WI38 (cell line): ENCODE measurements around the gene THSD4.
A peak's percentile ranks its signal among the peaks of the same experiment; 100 is the strongest.

ENCODE experiments used
- H3K4me3 ChIP-seq: 2 replicates; pipeline ENCODE4 v1.5.1; 2011; ENCODE audit warnings: low read depth, mild to moderate bottlenecking, control low read depth, low read length
- TF ChIP-seq, protein P1 (sequence below): IDR thresholded peaks from 2 replicates; pipeline ENCODE4 v1.5.1; 2012; ENCODE audit warnings: low read depth, mild to moderate bottlenecking, control low read depth, low read length

THSD4 gene

DNA sequence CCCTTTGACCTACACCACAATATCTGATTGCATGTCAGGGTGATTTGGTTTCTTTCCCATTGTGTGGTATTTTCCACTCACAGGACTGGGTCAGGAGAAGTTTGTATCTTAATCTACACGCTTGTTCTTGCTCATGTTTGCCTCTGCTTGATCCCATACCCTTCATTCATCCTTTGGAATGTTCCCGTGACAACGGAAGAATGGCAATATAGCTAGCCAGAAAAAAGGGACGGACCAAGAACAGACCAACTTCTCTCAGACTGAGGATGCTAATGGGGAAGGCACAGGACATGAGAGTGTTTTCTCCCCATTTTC, 7.8 kb upstream of the THSD4 start:
- H3K4me3 ChIP-seq: no peak overlapping the region
- TF ChIP-seq, protein P1, sequence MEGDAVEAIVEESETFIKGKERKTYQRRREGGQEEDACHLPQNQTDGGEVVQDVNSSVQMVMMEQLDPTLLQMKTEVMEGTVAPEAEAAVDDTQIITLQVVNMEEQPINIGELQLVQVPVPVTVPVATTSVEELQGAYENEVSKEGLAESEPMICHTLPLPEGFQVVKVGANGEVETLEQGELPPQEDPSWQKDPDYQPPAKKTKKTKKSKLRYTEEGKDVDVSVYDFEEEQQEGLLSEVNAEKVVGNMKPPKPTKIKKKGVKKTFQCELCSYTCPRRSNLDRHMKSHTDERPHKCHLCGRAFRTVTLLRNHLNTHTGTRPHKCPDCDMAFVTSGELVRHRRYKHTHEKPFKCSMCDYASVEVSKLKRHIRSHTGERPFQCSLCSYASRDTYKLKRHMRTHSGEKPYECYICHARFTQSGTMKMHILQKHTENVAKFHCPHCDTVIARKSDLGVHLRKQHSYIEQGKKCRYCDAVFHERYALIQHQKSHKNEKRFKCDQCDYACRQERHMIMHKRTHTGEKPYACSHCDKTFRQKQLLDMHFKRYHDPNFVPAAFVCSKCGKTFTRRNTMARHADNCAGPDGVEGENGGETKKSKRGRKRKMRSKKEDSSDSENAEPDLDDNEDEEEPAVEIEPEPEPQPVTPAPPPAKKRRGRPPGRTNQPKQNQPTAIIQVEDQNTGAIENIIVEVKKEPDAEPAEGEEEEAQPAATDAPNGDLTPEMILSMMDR: no peak

DNA sequence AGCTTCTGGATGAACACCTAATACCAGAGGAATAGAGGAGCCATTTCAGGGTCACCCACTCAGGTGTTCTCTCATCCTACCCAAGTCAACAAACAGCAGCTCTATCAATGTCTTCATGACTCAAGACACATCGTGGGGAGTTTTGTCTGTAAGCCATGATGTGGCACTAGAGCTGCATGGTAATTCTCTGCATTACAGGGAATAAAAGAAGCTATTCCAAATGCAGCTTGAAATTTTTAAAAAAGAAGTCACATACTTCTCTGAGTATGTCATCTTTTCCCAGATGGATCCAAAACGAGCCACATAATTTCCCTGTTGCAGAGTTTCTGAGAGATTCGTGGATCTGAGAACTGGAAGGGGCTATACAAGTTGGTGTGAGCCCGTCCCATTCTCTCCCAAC, 6.1 kb upstream of the THSD4 start:
- TF ChIP-seq, protein P1: peak; percentile 26; the same call in 1 of the 2 replicates
- no peak overlapping the region for H3K4me3 ChIP-seq

DNA sequence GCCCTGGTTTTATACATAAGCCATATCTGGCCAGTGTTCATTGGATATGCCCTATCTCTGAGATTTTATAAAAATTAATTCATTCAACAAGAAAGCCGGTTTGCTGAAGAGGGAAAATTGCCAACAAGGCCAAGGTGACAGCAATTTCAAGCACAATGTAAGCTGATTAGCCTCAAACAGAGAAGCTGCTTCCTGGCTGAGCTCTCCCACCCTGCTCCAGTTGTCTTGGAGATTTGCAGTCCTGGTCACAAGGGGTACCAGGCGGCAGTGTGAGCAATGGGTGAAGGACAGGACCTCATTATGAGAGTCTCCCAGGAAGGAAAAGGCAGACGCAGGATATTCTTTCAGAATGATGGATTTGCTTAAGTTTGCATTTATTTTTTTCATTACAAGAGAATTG, 5.4 kb upstream of the THSD4 start:
- no peak overlapping the region for H3K4me3 ChIP-seq
- TF ChIP-seq, protein P1: no peak

DNA sequence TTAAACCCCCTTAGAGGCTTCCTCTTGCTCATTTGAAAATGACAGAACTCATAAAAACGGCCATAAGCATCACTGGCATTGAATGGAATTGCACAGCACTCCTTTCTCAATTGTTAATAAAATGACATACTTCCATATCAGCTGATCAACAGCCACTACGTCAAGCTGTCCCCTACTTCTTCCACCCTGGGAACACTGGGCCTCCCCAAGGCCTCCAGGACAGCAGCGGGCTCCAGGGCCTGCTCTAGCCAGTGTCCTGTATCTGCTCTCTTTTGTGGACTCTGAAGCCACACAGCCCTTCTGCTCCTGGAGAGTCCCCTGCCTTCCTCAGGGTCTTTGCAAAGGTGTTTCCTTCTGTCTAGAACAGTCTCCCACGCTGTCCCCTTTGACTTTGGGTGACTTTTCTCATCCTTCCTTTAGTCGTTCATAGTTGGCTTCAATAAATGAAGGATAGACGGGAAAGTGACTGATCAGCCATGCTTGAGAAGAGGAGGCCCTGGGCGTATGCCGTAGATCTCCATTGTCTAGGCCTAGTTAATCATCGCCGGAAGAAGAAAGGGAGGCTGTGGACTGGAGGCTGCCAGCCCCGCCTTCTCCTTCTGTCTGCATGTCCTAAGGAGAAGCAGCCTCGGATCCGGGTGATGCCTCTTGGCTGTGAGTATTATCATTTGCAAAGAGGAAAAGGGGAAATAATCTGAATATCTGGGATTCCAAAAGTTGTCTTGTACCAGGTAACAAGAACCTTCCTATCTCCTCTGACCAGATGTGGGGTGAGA, 4.7 kb upstream of the THSD4 start:
- TF ChIP-seq, protein P1: no peak
- no peak overlapping the region for H3K4me3 ChIP-seq

DNA sequence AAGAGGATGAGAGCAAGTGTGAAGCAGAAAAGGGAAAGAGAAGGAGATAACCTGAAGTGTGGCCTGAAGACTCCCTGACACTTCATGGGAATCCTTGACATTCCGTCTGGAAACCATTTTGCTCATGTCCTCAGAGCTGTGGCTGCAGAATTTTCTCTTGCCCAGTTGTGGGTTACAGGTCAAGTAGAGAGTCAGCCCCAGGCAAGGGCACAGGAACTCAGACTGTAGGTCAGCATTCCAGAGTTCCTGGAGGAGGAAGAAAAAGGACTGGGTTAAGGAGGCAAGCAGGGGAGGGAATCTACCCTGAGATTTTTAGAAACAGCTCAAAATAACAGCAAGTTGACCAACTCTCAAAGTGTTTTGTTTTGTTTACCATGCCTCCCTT, 4.1 kb upstream of the THSD4 start:
- TF ChIP-seq, protein P1: no peak
- no peak overlapping the region for H3K4me3 ChIP-seq

DNA sequence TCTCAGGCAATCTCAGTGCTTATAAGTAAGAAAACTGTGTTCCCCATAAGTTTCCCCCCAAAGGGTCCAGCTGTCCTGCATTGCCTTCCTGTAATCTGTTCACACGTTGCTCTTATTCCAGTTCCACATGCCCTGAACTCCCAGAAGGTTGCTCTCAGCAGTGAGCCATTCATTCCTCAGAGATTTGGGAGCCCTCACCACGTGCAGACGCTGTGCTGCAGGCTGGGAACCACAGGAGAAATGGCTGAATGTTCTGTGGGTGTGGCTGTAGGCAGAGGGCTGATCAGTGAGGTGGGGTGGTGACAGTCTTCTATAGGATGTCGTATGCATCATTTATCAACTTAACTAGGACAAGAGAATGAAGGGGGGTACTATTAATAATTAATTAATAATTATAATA, 3.3 kb upstream of the THSD4 start:
- no peak overlapping the region for H3K4me3 ChIP-seq
- TF ChIP-seq, protein P1: no peak

DNA sequence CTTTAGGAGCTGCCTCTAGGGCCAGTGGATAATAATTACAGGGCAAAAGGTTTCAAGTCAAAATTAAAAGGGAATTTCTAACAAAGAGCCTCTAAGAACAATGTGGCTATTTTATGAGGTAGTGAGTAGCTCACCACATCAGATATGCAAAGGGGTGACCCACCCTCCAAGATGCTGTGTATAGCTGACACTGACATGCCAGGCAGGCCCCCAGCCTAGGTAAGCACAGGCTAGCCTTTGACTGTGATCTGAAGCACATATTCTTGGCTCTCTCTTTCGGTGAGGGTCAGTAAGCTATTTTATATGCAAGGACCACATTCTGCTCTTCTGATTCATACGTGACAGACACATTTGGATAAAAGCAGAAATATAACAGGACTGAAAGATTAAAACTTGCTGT, 2.8 kb upstream of the THSD4 start:
- TF ChIP-seq, protein P1: no peak
- H3K4me3 ChIP-seq: no peak overlapping the region
